SK-N-MC (cell line): ENCODE measurements around the gene FTCD.
"Not testable (repeated sequence)": the region's sequence is repeated elsewhere in the genome, so short reads cannot be mapped to it uniquely, and the experiment has no call there.

Source experiments
- EZH2 ChIP-seq: fragments of 200-600 bp; sonication (generic); IDR thresholded peaks from one replicate; pipeline ENCODE4 v1.6.1; 2017; ENCODE audit warnings: antibody characterized with exemption
- POLR2AphosphoS5 ChIP-seq: IDR thresholded peaks from 2 replicates; pipeline ENCODE4 v1.6.1; 2012; ENCODE audit warnings: mild to moderate bottlenecking, low read depth, low read length, borderline replicate concordance

GRCh38 chr21:46183337-46183909 is 28.0 kb upstream of the FTCD start:
- TF ChIP-seq EZH2, POLR2AphosphoS5: not testable (repeated sequence)
